ENCODE data around the gene SNX21. TPM values are rescaled to one million over a fixed set of nuclear protein-coding genes. Genes with fewer than 3 reads are reported as not detected.

Gene SNX21
- total RNA-seq, 1 experiment from 2014 or later, result 9.8 TPM

- ChIA-PET POLR2A (ENCODE audit: unreplicated experiment) (interaction anchor here (0.6 kb wide), 1 partner anchor 16 kb away, joined by 8 read pairs; no protein-coding TSS in a partner anchor), CTCF (no interaction called here)
- H4K20me1 ChIP-seq (ENCODE audit: insufficient read depth), result no peaks in the 10 kb centered on the region
- no peak for TF ChIP-seq CTCF (conservative IDR thresholded peaks at IDR 0.05)
- BruUV-seq (replicated peaks), result no TSS peak
- intact Hi-C loops (cut with micrococcal nuclease; ENCODE audit: unreplicated experiment), result no loop called here
- no peaks in the 10 kb centered on the region for H3K36me3 ChIP-seq (ENCODE audit: low read depth)
- H3K4me3 ChIP-seq, result no peak overlapping the region
- no peak overlapping the region for H3K4me2 ChIP-seq
- no peaks in the 10 kb centered on the region for H3K9me2 ChIP-seq (ENCODE audit: insufficient read depth)
- no peak overlapping the region for H2AFZ ChIP-seq
- no peaks in the 10 kb centered on the region for H3K9me3 ChIP-seq (ENCODE audit: insufficient read depth, low read depth)
- H3K79me2 ChIP-seq (ENCODE audit: low read depth), result peaks cover 19% of the 10 kb centered on the region
- no peaks in the 10 kb centered on the region for H3K27me3 ChIP-seq (ENCODE audit: insufficient read depth, low read depth)
- peaks cover 11% of the 10 kb centered on the region for H3K4me1 ChIP-seq (replicated peaks; ENCODE audit: insufficient read depth)
- DNase-seq, result no peak
- no peak overlapping the region for H3K27ac ChIP-seq
- no peaks in the 10 kb centered on the region for H3F3A ChIP-seq (ENCODE audit: insufficient read depth, low read depth)
Observed at GRCh38 chr20:45851501-45851900, 17.9 kb downstream of the SNX21 start.

GRCh38 chr20:45852326-45852725 lies 18.7 kb downstream of the SNX21 start:
- H3K79me2 ChIP-seq (ENCODE audit: low read depth), result peaks cover 25% of the 10 kb centered on the region
- H3F3A ChIP-seq (ENCODE audit: insufficient read depth, low read depth), result no peaks in the 10 kb centered on the region
- BruUV-seq (replicated peaks), result no TSS peak
- H3K9me3 ChIP-seq (ENCODE audit: insufficient read depth, low read depth), result no peaks in the 10 kb centered on the region
- no peak for TF ChIP-seq CTCF (conservative IDR thresholded peaks at IDR 0.05)
- no peak for TF ChIP-seq EZH2 (IDR thresholded peaks at IDR 0.05; ENCODE audit: low read depth)
- intact Hi-C loops (cut with micrococcal nuclease; ENCODE audit: unreplicated experiment), result no loop called here
- ChIA-PET CTCF (no interaction called here), POLR2A (ENCODE audit: unreplicated experiment) (interaction anchor here (0.5 to 0.6 kb wide), 2 partner anchors 32 to 503 kb away, joined by 4 to 8 read pairs; no protein-coding TSS in a partner anchor)
- no peak overlapping the region for H2AFZ ChIP-seq
- no peaks in the 10 kb centered on the region for H3K36me3 ChIP-seq (ENCODE audit: low read depth)
- H3K27me3 ChIP-seq (ENCODE audit: insufficient read depth, low read depth), result no peaks in the 10 kb centered on the region
- no peaks in the 10 kb centered on the region for H4K20me1 ChIP-seq (ENCODE audit: insufficient read depth)
- H3K27ac ChIP-seq, result no peak overlapping the region
- H3K9me2 ChIP-seq (ENCODE audit: insufficient read depth), result no peaks in the 10 kb centered on the region
- peaks cover 13% of the 10 kb centered on the region for H3K4me1 ChIP-seq (replicated peaks; ENCODE audit: insufficient read depth)
- no peak for DNase-seq
- H3K4me3 ChIP-seq, result no peak overlapping the region
- no peak overlapping the region for H3K4me2 ChIP-seq

GRCh38 chr20:45853484-45853883 lies 19.9 kb downstream of the SNX21 start:
- Histone ChIP-seq H4K20me1 (ENCODE audit: insufficient read depth) (no peaks in the 10 kb centered on the region), H3K27me3 (ENCODE audit: insufficient read depth, low read depth) (no peaks in the 10 kb centered on the region)

More at GRCh38 chr20:45853484-45853883, 19.9 kb downstream of the SNX21 start:
- ChIA-PET CTCF (no interaction called here), POLR2A (ENCODE audit: unreplicated experiment) (interaction anchor here (0.7 kb wide), 1 partner anchor 31 kb away, joined by 8 read pairs; no protein-coding TSS in a partner anchor)
- no peaks in the 10 kb centered on the region for H3K9me2 ChIP-seq (ENCODE audit: insufficient read depth)
- DNase-seq, result no peak
- peaks cover 25% of the 10 kb centered on the region for H3K79me2 ChIP-seq (ENCODE audit: low read depth)
- no peak for TF ChIP-seq CTCF (conservative IDR thresholded peaks at IDR 0.05)
- no peak for TF ChIP-seq EZH2 (IDR thresholded peaks at IDR 0.05; ENCODE audit: low read depth)
- H3K4me2 ChIP-seq, result no peak overlapping the region
- H3K36me3 ChIP-seq (ENCODE audit: low read depth), result no peaks in the 10 kb centered on the region
- no TSS peak for BruUV-seq (replicated peaks)
- H3K4me3 ChIP-seq, result no peak overlapping the region
- intact Hi-C loops (cut with micrococcal nuclease; ENCODE audit: unreplicated experiment), result no loop called here
- H3K4me1 ChIP-seq (replicated peaks; ENCODE audit: insufficient read depth), result peaks cover 21% of the 10 kb centered on the region
- H3K9me3 ChIP-seq (ENCODE audit: insufficient read depth, low read depth), result no peaks in the 10 kb centered on the region
- no peaks in the 10 kb centered on the region for H3F3A ChIP-seq (ENCODE audit: insufficient read depth, low read depth)
- H3K27ac ChIP-seq, result no peak overlapping the region
- no peak overlapping the region for H2AFZ ChIP-seq

All from PC-9 (cell line).